Stimulated activated naive B cell treated with anti-CD40 and anti-IgM and Interleukin-4, amounts not matched to agents 10 μg/mL and 1 μg/mL and 100 μg/mL, for 72 hours (primary cell): ENCODE measurements around the gene RFC4.

Experiments
- ATAC-seq, 2 donors: fragments of 150-1000 bp; cut with Tn5 transposase; replicated peaks; 2 replicates each; pipeline ENCODE4 v1.10.0; 2021; ENCODE audit warnings: moderate library complexity in 1 of 2
- DNase-seq: peaks from one replicate; pipeline ENCODE4 v3.0.0; 2021
- H3K27ac Mint-ChIP-seq: one replicate; pipeline ENCODE4 v1.8.0; 2022; ENCODE audit warnings: mild to moderate bottlenecking, mixed read lengths
- H3K27me3 Mint-ChIP-seq, 2 donors: one replicate each; pipeline ENCODE4 v1.8.0; 2022; ENCODE audit warnings: mixed read lengths in 2 of 2
- H3K36me3 Mint-ChIP-seq, 2 donors: one replicate each; pipeline ENCODE4 v1.8.0; 2022; ENCODE audit warnings: mixed read lengths in 2 of 2, mild to moderate bottlenecking in 1 of 2
- H3K4me1 Mint-ChIP-seq, 2 donors: one replicate each; pipeline ENCODE4 v1.8.0; 2022; ENCODE audit warnings: mixed read lengths in 2 of 2, mild to moderate bottlenecking in 1 of 2
- H3K4me3 Mint-ChIP-seq, 2 donors: one replicate each; pipeline ENCODE4 v1.8.0; 2022; ENCODE audit warnings: mild to moderate bottlenecking in 2 of 2, mixed read lengths in 2 of 2, moderate library complexity in 1 of 2
- H3K9me3 Mint-ChIP-seq, 2 donors: one replicate each; pipeline ENCODE4 v1.8.0; 2022; ENCODE audit warnings: mixed read lengths in 2 of 2, mild to moderate bottlenecking in 1 of 2

The RFC4 gene

GRCh38 chr3:186786922-186787321 is 19.4 kb downstream of the RFC4 start:
- Mint-ChIP-seq H3K4me1 (peaks cover 29 to 59% of the 10 kb centered on the region in 2 donors), H3K36me3 (peaks cover 55 to 64% of the 10 kb centered on the region in 2 donors)
- DNase-seq, result no peak

GRCh38 chr3:186785495-186786018 is 20.7 kb downstream of the RFC4 start:
- no peak for DNase-seq
- peaks cover 29 to 59% of the 10 kb centered on the region in 2 donors for H3K4me1 Mint-ChIP-seq

More at GRCh38 chr3:186786922-186787321, 19.4 kb downstream of the RFC4 start:
- Mint-ChIP-seq H3K27me3 (peaks cover 0 to 5% of the 10 kb centered on the region in 2 donors), H3K4me3 (peak overlapping the region in 1 of 2 donors; percentile 25), H3K9me3 (no peaks in the 10 kb centered on the region), H3K27ac (peak overlapping the region; percentile 100)
- ATAC-seq, result no peak

GRCh38 chr3:186784820-186785494 is 21.3 kb downstream of the RFC4 start:
- Mint-ChIP-seq H3K27me3 (peaks cover 0 to 5% of the 10 kb centered on the region in 2 donors), H3K36me3 (peaks cover 52 to 64% of the 10 kb centered on the region in 2 donors), H3K4me3 (peak overlapping the region; percentile 97 to 100), H3K4me1 (peaks cover 29 to 59% of the 10 kb centered on the region in 2 donors), H3K27ac (peak overlapping the region; percentile 100), H3K9me3 (no peaks in the 10 kb centered on the region)
- ATAC-seq (no peak), DNase-seq (no peak)

More at GRCh38 chr3:186785495-186786018, 20.7 kb downstream of the RFC4 start:
- H3K9me3 Mint-ChIP-seq, result no peaks in the 10 kb centered on the region
- peaks cover 0 to 5% of the 10 kb centered on the region in 2 donors for H3K27me3 Mint-ChIP-seq
- peaks cover 53 to 64% of the 10 kb centered on the region in 2 donors for H3K36me3 Mint-ChIP-seq
- H3K27ac Mint-ChIP-seq, result peak overlapping the region; percentile 100
- peak overlapping the region; percentile 97 to 100 for H3K4me3 Mint-ChIP-seq
- no peak for ATAC-seq

GRCh38 chr3:186783731-186784515 is 22.4 kb downstream of the RFC4 start:
- DNase-seq (peak; percentile 63), ATAC-seq (peak; percentile 61 to 77)
- peaks cover 0 to 5% of the 10 kb centered on the region in 2 donors for H3K27me3 Mint-ChIP-seq
- peaks cover 26 to 57% of the 10 kb centered on the region in 2 donors for H3K4me1 Mint-ChIP-seq
- H3K4me3 Mint-ChIP-seq, result peak overlapping the region; percentile 97 to 100
- no peaks in the 10 kb centered on the region for H3K9me3 Mint-ChIP-seq
- peak overlapping the region; percentile 100 for H3K27ac Mint-ChIP-seq
- peaks cover 47 to 57% of the 10 kb centered on the region in 2 donors for H3K36me3 Mint-ChIP-seq

GRCh38 chr3:186783058-186783730 is 23.1 kb downstream of the RFC4 start, which contains the start of gene EIF4A2:
Gene EIF4A2, plus strand, starts transcription at chr3:186783577. Its CDS starts 34 bp downstream, at chr3:186783611.
- Mint-ChIP-seq H3K4me1 (peaks cover 22 to 50% of the 10 kb centered on the region in 2 donors), H3K27me3 (peaks cover 0 to 5% of the 10 kb centered on the region in 2 donors), H3K27ac (peak within 1 kb of the TSS; percentile 100), H3K9me3 (no peaks in the 10 kb centered on the region), H3K36me3 (peaks cover 39 to 49% of the 10 kb centered on the region in 2 donors), H3K4me3 (peak within 1 kb of the TSS; percentile 97 to 100)
- ATAC-seq, result peak; percentile 80 to 83
- DNase-seq, result peak; percentile 89

- ATAC-seq (peak; percentile 25 to 27), DNase-seq (no peak)
- peak overlapping the region; percentile 100 for H3K27ac Mint-ChIP-seq
- H3K27me3 Mint-ChIP-seq, result peaks cover 0 to 5% of the 10 kb centered on the region in 2 donors
- peaks cover 18 to 44% of the 10 kb centered on the region in 2 donors for H3K4me1 Mint-ChIP-seq
- H3K4me3 Mint-ChIP-seq, result peak overlapping the region; percentile 97 to 100
- no peaks in the 10 kb centered on the region for H3K9me3 Mint-ChIP-seq
- peaks cover 33 to 43% of the 10 kb centered on the region in 2 donors for H3K36me3 Mint-ChIP-seq
Observed at GRCh38 chr3:186782542-186783057, 23.7 kb downstream of the RFC4 start.

- H3K36me3 Mint-ChIP-seq, result peaks cover 9 to 11% of the 10 kb centered on the region in 2 donors
- H3K27ac Mint-ChIP-seq, result no peak overlapping the region
- H3K4me3 Mint-ChIP-seq, result no peak overlapping the region
- DNase-seq (no peak), ATAC-seq (no peak)
- H3K9me3 Mint-ChIP-seq, result no peaks in the 10 kb centered on the region
- H3K27me3 Mint-ChIP-seq, result peaks cover 0 to 5% of the 10 kb centered on the region in 2 donors
- H3K4me1 Mint-ChIP-seq, result peaks cover 6 to 18% of the 10 kb centered on the region in 2 donors
Observed at GRCh38 chr3:186779204-186779603, 27.1 kb downstream of the RFC4 start.

GRCh38 chr3:186775999-186776398 is 30.3 kb downstream of the RFC4 start:
- Mint-ChIP-seq H3K27ac (no peak overlapping the region), H3K27me3 (no peaks in the 10 kb centered on the region), H3K4me3 (no peak overlapping the region), H3K9me3 (no peaks in the 10 kb centered on the region), H3K36me3 (peaks cover 0 to 2% of the 10 kb centered on the region in 2 donors), H3K4me1 (peaks cover 7 to 20% of the 10 kb centered on the region in 2 donors)
- no peak for ATAC-seq
- DNase-seq, result no peak

- ATAC-seq, result peak; percentile 97 to 98
Observed at GRCh38 chr3:186772701-186773417, 33.4 kb downstream of the RFC4 start.

GRCh38 chr3:186772281-186772694 is 34.0 kb downstream of the RFC4 start:
- Mint-ChIP-seq H3K9me3 (no peaks in the 10 kb centered on the region), H3K27ac (peak overlapping the region; percentile 96), H3K27me3 (no peaks in the 10 kb centered on the region), H3K4me1 (peaks cover 7 to 20% of the 10 kb centered on the region in 2 donors), H3K36me3 (peaks cover 0 to 2% of the 10 kb centered on the region in 2 donors), H3K4me3 (peak overlapping the region; percentile 90 to 95)
- DNase-seq (no peak), ATAC-seq (peak; percentile 40 to 41)

More at GRCh38 chr3:186772701-186773417, 33.4 kb downstream of the RFC4 start:
- H3K36me3 Mint-ChIP-seq, result peaks cover 0 to 2% of the 10 kb centered on the region in 2 donors
- H3K27me3 Mint-ChIP-seq, result no peaks in the 10 kb centered on the region
- peak; percentile 83 for DNase-seq
- H3K4me1 Mint-ChIP-seq, result peaks cover 7 to 20% of the 10 kb centered on the region in 2 donors
- peak overlapping the region; percentile 90 to 95 for H3K4me3 Mint-ChIP-seq
- H3K9me3 Mint-ChIP-seq, result no peaks in the 10 kb centered on the region
- H3K27ac Mint-ChIP-seq, result peak overlapping the region; percentile 96

- Mint-ChIP-seq H3K27ac (no peak overlapping the region), H3K27me3 (no peaks in the 10 kb centered on the region), H3K9me3 (no peaks in the 10 kb centered on the region), H3K4me3 (no peak overlapping the region), H3K4me1 (peaks cover 2 to 6% of the 10 kb centered on the region in 2 donors), H3K36me3 (peaks cover 5 to 8% of the 10 kb centered on the region in 2 donors)
- ATAC-seq, result no peak
- no peak for DNase-seq
Observed at GRCh38 chr3:186760897-186761447, 45.3 kb downstream of the RFC4 start.

- Mint-ChIP-seq H3K4me3 (no peak overlapping the region), H3K36me3 (peaks cover 3 to 4% of the 10 kb centered on the region in 2 donors), H3K27ac (no peak overlapping the region), H3K9me3 (no peaks in the 10 kb centered on the region), H3K27me3 (no peaks in the 10 kb centered on the region), H3K4me1 (peaks cover 2 to 6% of the 10 kb centered on the region in 2 donors)
- ATAC-seq (no peak), DNase-seq (no peak)
Observed at GRCh38 chr3:186760141-186760833, 46.0 kb downstream of the RFC4 start.
